HEK293 (cell line): ENCODE data around the gene LIN52.

ENCODE experiments used
- CTCF ChIA-PET: fragments of 350-600 bp; formaldehyde crosslinking; extraction: SDS; loops from one replicate; lab custom pipeline; 2021; ENCODE audit warnings: antibody characterized with exemption; lab: Yijun Ruan, JAX
- POLR2A ChIA-PET: fragments of 300-600 bp; formaldehyde crosslinking; extraction: SDS; loops from one replicate; lab custom pipeline; 2020; ENCODE audit warnings: antibody characterized with exemption, inconsistent platforms; lab: Yijun Ruan, JAX
- H3K27ac ChIP-seq: fragments of 200-500 bp; sonication (Bioruptor generic); 2 replicates; pipeline ENCODE4 v1.5.1; 2014; ENCODE audit warnings: low read depth, low read length, control low read depth, inconsistent platforms; ENCODE audit errors: extremely low read depth
- H3K36me3 ChIP-seq, 2 experiments: fragments of 200-500 bp in 1 of 2; sonication (Bioruptor generic) in 1 of 2; 1 replicate in 1 of 2; 2 replicates in 1 of 2; pipeline ENCODE4 v1.5.1; 2014 to 2017; ENCODE audit warnings: inconsistent platforms in 2 of 2, low read length in 2 of 2; ENCODE audit not compliant: control insufficient read depth in 2 of 2, insufficient read depth in 1 of 2
- H3K4me1 ChIP-seq: fragments of 200-500 bp; sonication (Bioruptor generic); 2 replicates; pipeline ENCODE4 v1.5.1; 2014; ENCODE audit warnings: mild to moderate bottlenecking, low read length, inconsistent platforms; ENCODE audit not compliant: control insufficient read depth, insufficient read depth
- H3K4me3 ChIP-seq: 2 replicates; pipeline ENCODE4 v1.5.1; 2011; ENCODE audit warnings: low read depth, mild to moderate bottlenecking, control low read depth, low read length, moderate library complexity
- H3K9me3 ChIP-seq: fragments of 200-500 bp; sonication (Bioruptor generic); 2 replicates; pipeline ENCODE4 v1.5.1; 2014; ENCODE audit warnings: low read depth, low read length, inconsistent platforms; ENCODE audit not compliant: control insufficient read depth, insufficient read depth
- FEZF1 ChIP-seq: fragments of 450-650 bp; formaldehyde crosslinking; IDR thresholded peaks from 2 replicates; pipeline ENCODE4 v1.5.1; 2016; ENCODE audit warnings: missing biosample characterization, missing genetic modification characterization
- KLF8 ChIP-seq: fragments of 450-650 bp; formaldehyde crosslinking; IDR thresholded peaks from 2 replicates; pipeline ENCODE4 v1.5.1; 2016; ENCODE audit warnings: missing biosample characterization, missing genetic modification characterization
- ZNF157 ChIP-seq: fragments of 450-650 bp; formaldehyde crosslinking; IDR thresholded peaks from 2 replicates; pipeline ENCODE4 v1.5.1; 2016; ENCODE audit warnings: missing biosample characterization, missing genetic modification characterization
- ZNF16 ChIP-seq: fragments of 450-650 bp; formaldehyde crosslinking; IDR thresholded peaks from 2 replicates; pipeline ENCODE4 v1.5.1; 2016; ENCODE audit warnings: low read depth, missing biosample characterization, missing genetic modification characterization
- ZNF266 ChIP-seq: fragments of 450-650 bp; formaldehyde crosslinking; IDR thresholded peaks from 2 replicates; pipeline ENCODE4 v1.5.1; 2016; ENCODE audit warnings: missing biosample characterization, missing genetic modification characterization, low read depth
- ZNF302 ChIP-seq: fragments of 450-650 bp; formaldehyde crosslinking; IDR thresholded peaks from 2 replicates; pipeline ENCODE4 v1.5.1; 2016; ENCODE audit warnings: missing biosample characterization, missing genetic modification characterization, low read depth
- ZNF341 ChIP-seq: fragments of 450-650 bp; formaldehyde crosslinking; IDR thresholded peaks from 2 replicates; pipeline ENCODE4; 2016; ENCODE audit warnings: low read depth, missing biosample characterization, missing genetic modification characterization
- ZNF510 ChIP-seq: fragments of 450-650 bp; formaldehyde crosslinking; IDR thresholded peaks from 2 replicates; pipeline ENCODE4 v1.5.1; 2018; ENCODE audit warnings: mild to moderate bottlenecking, missing genetic modification characterization, missing biosample characterization; ENCODE audit not compliant: insufficient replicate concordance
- ZNF560 ChIP-seq: fragments of 450-650 bp; formaldehyde crosslinking; IDR thresholded peaks from 2 replicates; pipeline ENCODE4 v1.5.1; 2017; ENCODE audit warnings: missing biosample characterization, missing genetic modification characterization, borderline replicate concordance
- ZNF768 ChIP-seq: fragments of 450-650 bp; formaldehyde crosslinking; IDR thresholded peaks from 2 replicates; pipeline ENCODE4 v1.5.1; 2018; ENCODE audit warnings: missing biosample characterization, mild to moderate bottlenecking, missing genetic modification characterization
- ZSCAN23 ChIP-seq: fragments of 450-650 bp; formaldehyde crosslinking; IDR thresholded peaks from 2 replicates; pipeline ENCODE4 v1.5.1; 2016; ENCODE audit warnings: missing biosample characterization, missing genetic modification characterization
- TF ChIP-seq, protein P1 (sequence below): fragments of 450-650 bp; formaldehyde crosslinking; IDR thresholded peaks from 2 replicates; pipeline ENCODE4 v1.5.1; 2016; ENCODE audit warnings: missing biosample characterization, missing genetic modification characterization, borderline replicate concordance
- TF ChIP-seq, protein P2 (sequence below): fragments of 450-650 bp; formaldehyde crosslinking; IDR thresholded peaks from 2 replicates; pipeline ENCODE4 v1.5.1; 2017; ENCODE audit warnings: missing biosample characterization, missing genetic modification characterization
- TF ChIP-seq, protein P3 (sequence below): fragments of 450-650 bp; formaldehyde crosslinking; IDR thresholded peaks from 2 replicates; pipeline ENCODE4 v1.5.1; 2016; ENCODE audit warnings: missing biosample characterization, missing genetic modification characterization
- TF ChIP-seq, protein P4 (sequence below): fragments of 450-650 bp; formaldehyde crosslinking; IDR thresholded peaks from 2 replicates; pipeline ENCODE4 v1.5.1; 2016; ENCODE audit warnings: missing biosample characterization, missing genetic modification characterization
- TF ChIP-seq, protein P5 (sequence below): fragments of 450-650 bp; formaldehyde crosslinking; IDR thresholded peaks from 2 replicates; pipeline ENCODE4 v1.5.1; 2016; ENCODE audit warnings: missing biosample characterization, missing genetic modification characterization, low read depth
- TF ChIP-seq, protein P6 (sequence below): fragments of 450-650 bp; formaldehyde crosslinking; IDR thresholded peaks from 2 replicates; pipeline ENCODE4 v1.5.1; 2016; ENCODE audit warnings: missing biosample characterization, missing genetic modification characterization
- TF ChIP-seq, protein P7 (sequence below): fragments of 450-650 bp; formaldehyde crosslinking; IDR thresholded peaks from 2 replicates; pipeline ENCODE4 v1.5.1; 2016; ENCODE audit warnings: missing biosample characterization, missing genetic modification characterization

Gene LIN52

DNA sequence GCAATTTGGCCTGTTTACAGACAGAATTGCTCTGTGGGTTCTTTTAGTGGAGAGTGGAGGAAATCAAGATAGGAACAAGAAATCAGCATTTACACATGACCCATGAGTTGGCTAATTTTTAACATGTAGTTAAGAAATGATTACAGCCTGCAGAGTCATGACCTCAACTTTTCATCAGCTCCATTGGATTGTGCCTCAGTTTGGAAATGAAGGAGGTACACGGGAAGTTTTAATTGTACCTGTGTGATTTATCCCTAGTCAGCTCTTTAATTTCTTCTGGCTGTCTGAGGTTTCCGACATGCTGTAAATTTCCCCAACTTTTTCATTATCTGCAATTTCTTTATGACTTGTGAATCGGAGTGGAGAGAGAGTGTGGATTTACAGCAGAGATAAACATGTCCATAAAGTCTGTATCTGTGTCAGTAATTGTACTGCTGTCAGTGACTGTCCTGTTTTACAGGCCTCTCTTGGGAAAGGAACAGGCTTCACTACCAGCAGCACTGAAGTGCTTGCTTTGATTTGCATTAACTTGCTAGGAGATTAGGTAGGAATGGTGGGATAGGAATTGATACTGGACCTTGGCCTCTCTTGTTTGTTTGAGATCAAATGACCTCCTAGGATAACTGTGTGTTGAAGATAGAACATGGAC, 49.2 kb downstream of the LIN52 start (continued):
- TF ChIP-seq, protein P1, sequence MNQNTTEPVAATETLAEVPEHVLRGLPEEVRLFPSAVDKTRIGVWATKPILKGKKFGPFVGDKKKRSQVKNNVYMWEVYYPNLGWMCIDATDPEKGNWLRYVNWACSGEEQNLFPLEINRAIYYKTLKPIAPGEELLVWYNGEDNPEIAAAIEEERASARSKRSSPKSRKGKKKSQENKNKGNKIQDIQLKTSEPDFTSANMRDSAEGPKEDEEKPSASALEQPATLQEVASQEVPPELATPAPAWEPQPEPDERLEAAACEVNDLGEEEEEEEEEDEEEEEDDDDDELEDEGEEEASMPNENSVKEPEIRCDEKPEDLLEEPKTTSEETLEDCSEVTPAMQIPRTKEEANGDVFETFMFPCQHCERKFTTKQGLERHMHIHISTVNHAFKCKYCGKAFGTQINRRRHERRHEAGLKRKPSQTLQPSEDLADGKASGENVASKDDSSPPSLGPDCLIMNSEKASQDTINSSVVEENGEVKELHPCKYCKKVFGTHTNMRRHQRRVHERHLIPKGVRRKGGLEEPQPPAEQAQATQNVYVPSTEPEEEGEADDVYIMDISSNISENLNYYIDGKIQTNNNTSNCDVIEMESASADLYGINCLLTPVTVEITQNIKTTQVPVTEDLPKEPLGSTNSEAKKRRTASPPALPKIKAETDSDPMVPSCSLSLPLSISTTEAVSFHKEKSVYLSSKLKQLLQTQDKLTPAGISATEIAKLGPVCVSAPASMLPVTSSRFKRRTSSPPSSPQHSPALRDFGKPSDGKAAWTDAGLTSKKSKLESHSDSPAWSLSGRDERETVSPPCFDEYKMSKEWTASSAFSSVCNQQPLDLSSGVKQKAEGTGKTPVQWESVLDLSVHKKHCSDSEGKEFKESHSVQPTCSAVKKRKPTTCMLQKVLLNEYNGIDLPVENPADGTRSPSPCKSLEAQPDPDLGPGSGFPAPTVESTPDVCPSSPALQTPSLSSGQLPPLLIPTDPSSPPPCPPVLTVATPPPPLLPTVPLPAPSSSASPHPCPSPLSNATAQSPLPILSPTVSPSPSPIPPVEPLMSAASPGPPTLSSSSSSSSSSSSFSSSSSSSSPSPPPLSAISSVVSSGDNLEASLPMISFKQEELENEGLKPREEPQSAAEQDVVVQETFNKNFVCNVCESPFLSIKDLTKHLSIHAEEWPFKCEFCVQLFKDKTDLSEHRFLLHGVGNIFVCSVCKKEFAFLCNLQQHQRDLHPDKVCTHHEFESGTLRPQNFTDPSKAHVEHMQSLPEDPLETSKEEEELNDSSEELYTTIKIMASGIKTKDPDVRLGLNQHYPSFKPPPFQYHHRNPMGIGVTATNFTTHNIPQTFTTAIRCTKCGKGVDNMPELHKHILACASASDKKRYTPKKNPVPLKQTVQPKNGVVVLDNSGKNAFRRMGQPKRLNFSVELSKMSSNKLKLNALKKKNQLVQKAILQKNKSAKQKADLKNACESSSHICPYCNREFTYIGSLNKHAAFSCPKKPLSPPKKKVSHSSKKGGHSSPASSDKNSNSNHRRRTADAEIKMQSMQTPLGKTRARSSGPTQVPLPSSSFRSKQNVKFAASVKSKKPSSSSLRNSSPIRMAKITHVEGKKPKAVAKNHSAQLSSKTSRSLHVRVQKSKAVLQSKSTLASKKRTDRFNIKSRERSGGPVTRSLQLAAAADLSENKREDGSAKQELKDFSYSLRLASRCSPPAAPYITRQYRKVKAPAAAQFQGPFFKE (tag by site-specific recombination), result no peak
- TF ChIP-seq, protein P2, sequence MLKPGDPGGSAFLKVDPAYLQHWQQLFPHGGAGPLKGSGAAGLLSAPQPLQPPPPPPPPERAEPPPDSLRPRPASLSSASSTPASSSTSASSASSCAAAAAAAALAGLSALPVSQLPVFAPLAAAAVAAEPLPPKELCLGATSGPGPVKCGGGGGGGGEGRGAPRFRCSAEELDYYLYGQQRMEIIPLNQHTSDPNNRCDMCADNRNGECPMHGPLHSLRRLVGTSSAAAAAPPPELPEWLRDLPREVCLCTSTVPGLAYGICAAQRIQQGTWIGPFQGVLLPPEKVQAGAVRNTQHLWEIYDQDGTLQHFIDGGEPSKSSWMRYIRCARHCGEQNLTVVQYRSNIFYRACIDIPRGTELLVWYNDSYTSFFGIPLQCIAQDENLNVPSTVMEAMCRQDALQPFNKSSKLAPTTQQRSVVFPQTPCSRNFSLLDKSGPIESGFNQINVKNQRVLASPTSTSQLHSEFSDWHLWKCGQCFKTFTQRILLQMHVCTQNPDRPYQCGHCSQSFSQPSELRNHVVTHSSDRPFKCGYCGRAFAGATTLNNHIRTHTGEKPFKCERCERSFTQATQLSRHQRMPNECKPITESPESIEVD (tag by site-specific recombination), result peak; percentile 97
- TF ChIP-seq ZNF560 (tag by site-specific recombination), result no peak
- TF ChIP-seq ZNF768 (tag by site-specific recombination), result no peak
- TF ChIP-seq, protein P3, sequence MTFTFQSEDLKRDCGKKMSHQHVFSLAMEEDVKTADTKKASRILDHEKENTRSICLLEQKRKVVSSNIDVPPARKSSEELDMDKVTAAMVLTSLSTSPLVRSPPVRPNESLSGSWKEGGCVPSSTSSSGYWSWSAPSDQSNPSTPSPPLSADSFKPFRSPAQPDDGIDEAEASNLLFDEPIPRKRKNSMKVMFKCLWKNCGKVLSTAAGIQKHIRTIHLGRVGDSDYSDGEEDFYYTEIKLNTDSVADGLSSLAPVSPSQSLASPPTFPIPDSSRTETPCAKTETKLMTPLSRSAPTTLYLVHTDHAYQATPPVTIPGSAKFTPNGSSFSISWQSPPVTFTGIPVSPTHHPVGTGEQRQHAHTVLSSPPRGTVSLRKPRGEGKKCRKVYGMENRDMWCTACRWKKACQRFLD (tag by site-specific recombination), result no peak
- TF ChIP-seq, protein P4, sequence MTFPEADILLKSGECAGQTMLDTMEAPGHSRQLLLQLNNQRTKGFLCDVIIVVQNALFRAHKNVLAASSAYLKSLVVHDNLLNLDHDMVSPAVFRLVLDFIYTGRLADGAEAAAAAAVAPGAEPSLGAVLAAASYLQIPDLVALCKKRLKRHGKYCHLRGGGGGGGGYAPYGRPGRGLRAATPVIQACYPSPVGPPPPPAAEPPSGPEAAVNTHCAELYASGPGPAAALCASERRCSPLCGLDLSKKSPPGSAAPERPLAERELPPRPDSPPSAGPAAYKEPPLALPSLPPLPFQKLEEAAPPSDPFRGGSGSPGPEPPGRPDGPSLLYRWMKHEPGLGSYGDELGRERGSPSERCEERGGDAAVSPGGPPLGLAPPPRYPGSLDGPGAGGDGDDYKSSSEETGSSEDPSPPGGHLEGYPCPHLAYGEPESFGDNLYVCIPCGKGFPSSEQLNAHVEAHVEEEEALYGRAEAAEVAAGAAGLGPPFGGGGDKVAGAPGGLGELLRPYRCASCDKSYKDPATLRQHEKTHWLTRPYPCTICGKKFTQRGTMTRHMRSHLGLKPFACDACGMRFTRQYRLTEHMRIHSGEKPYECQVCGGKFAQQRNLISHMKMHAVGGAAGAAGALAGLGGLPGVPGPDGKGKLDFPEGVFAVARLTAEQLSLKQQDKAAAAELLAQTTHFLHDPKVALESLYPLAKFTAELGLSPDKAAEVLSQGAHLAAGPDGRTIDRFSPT (tag by site-specific recombination), result no peak
- TF ChIP-seq ZNF266 (tag by site-specific recombination), result no peak
- TF ChIP-seq ZNF302, result no peak

DNA sequence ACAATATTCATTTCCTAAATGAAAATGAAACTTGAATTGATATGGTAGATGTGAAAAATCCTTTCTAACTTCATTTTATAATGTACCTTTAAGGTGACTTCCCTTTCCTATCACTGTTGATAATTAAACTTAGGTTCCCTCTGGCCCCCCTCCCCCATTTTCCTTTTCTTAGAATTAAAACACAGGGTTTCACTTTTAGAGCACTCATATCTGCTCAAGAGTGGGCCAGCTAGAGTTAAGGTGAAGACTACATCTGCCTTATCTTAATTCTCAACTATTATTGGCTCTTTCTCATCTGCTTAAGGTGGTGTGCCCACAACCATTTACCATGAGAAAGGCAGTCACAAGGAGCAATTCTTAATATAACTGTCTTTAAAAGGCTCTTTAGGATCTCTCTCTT, 49.7 kb downstream of the LIN52 start:
- POLR2A ChIA-PET, result no interaction called here
- Histone ChIP-seq H3K36me3 (no peaks in the 10 kb centered on the region), H3K4me3 (no peak overlapping the region), H3K27ac (peak overlapping the region; percentile 49; the same call in 1 of the 2 replicates), H3K4me1 (peaks cover 34% of the 10 kb centered on the region), H3K9me3 (no peaks in the 10 kb centered on the region)
- CTCF ChIA-PET, result interaction anchor here (0.7 kb wide), 1 partner anchor 22 kb away, joined by 4 read pairs; no protein-coding TSS in a partner anchor
- TF ChIP-seq ZSCAN23 (tag by site-specific recombination) (no peak), ZNF560 (tag by site-specific recombination) (no peak), ZNF16 (tag by site-specific recombination) (no peak), ZNF510 (tag by site-specific recombination) (no peak), KLF8 (tag by site-specific recombination) (no peak), ZNF341 (tag by site-specific recombination) (no peak), FEZF1 (tag by site-specific recombination) (no peak), ZNF157 (no peak), ZNF768 (tag by site-specific recombination) (no peak)
- TF ChIP-seq, protein P5, sequence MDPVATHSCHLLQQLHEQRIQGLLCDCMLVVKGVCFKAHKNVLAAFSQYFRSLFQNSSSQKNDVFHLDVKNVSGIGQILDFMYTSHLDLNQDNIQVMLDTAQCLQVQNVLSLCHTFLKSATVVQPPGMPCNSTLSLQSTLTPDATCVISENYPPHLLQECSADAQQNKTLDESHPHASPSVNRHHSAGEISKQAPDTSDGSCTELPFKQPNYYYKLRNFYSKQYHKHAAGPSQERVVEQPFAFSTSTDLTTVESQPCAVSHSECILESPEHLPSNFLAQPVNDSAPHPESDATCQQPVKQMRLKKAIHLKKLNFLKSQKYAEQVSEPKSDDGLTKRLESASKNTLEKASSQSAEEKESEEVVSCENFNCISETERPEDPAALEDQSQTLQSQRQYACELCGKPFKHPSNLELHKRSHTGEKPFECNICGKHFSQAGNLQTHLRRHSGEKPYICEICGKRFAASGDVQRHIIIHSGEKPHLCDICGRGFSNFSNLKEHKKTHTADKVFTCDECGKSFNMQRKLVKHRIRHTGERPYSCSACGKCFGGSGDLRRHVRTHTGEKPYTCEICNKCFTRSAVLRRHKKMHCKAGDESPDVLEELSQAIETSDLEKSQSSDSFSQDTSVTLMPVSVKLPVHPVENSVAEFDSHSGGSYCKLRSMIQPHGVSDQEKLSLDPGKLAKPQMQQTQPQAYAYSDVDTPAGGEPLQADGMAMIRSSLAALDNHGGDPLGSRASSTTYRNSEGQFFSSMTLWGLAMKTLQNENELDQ (tag by site-specific recombination), result no peak
- TF ChIP-seq, protein P6, sequence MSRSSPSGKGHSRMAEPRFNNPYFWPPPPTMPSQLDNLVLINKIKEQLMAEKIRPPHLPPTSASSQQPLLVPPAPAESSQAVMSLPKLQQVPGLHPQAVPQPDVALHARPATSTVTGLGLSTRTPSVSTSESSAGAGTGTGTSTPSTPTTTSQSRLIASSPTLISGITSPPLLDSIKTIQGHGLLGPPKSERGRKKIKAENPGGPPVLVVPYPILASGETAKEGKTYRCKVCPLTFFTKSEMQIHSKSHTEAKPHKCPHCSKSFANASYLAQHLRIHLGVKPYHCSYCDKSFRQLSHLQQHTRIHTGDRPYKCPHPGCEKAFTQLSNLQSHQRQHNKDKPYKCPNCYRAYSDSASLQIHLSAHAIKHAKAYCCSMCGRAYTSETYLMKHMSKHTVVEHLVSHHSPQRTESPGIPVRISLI, result no peak
- TF ChIP-seq, protein P7, sequence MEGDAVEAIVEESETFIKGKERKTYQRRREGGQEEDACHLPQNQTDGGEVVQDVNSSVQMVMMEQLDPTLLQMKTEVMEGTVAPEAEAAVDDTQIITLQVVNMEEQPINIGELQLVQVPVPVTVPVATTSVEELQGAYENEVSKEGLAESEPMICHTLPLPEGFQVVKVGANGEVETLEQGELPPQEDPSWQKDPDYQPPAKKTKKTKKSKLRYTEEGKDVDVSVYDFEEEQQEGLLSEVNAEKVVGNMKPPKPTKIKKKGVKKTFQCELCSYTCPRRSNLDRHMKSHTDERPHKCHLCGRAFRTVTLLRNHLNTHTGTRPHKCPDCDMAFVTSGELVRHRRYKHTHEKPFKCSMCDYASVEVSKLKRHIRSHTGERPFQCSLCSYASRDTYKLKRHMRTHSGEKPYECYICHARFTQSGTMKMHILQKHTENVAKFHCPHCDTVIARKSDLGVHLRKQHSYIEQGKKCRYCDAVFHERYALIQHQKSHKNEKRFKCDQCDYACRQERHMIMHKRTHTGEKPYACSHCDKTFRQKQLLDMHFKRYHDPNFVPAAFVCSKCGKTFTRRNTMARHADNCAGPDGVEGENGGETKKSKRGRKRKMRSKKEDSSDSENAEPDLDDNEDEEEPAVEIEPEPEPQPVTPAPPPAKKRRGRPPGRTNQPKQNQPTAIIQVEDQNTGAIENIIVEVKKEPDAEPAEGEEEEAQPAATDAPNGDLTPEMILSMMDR, result no peak
